ENCODE measurements around the gene IMMP2L.

- TF ChIP-seq CTCF (IDR thresholded peaks at IDR 0.05; ENCODE audit: control extremely low read depth in 1 of 3, insufficient read depth in 1 of 3, low read depth in 1 of 3, low read length in 3 of 3): no peak
- no peak for TF ChIP-seq CBX8 (IDR thresholded peaks at IDR 0.05; ENCODE audit: borderline replicate concordance, low read depth, low read length)
- TF ChIP-seq TEAD4 (IDR thresholded peaks at IDR 0.05; ENCODE audit: low read depth, low read length): no peak
- TF ChIP-seq NRF1 (IDR thresholded peaks at IDR 0.05; ENCODE audit: low read depth, low read length): no peak
- no peak for TF ChIP-seq ATF3 (IDR thresholded peaks at IDR 0.05; ENCODE audit: insufficient read depth, low read depth, low read length)
- no peak for TF ChIP-seq POLR2AphosphoS5 (IDR thresholded peaks at IDR 0.05; ENCODE audit: low read depth, low read length)
Observed at GRCh38 chr7:110909117-110909516, 653.2 kb downstream of the IMMP2L start.

Data from H1 (cell line).